Peyer's patch (tissue), 4 donors: ENCODE data around the gene ADAP1. TPM values are rescaled to one million over a fixed set of nuclear protein-coding genes. Genes with fewer than 3 reads are reported as not detected.
A peak's percentile ranks its signal among the peaks of the same experiment; 100 is the strongest.

Source experiments
- DNase-seq, 3 donors: peaks; one replicate each; pipeline ENCODE4 v3.0.0-alpha.2; 2017 to 2019
- H3K27ac ChIP-seq, 4 donors: fragments of 200-600 bp; sonication (generic); one replicate each; pipeline ENCODE4 v1.5.1; 2016 to 2019
- H3K27me3 ChIP-seq, 2 donors: fragments of 200-600 bp; sonication (generic); one replicate each; pipeline ENCODE4 v1.5.1; 2019
- H3K36me3 ChIP-seq, 3 donors: fragments of 200-600 bp; sonication (generic); one replicate each; pipeline ENCODE4 v1.5.1; 2016 to 2019
- H3K4me1 ChIP-seq, 4 donors: fragments of 200-600 bp; sonication (generic); one replicate each; pipeline ENCODE4 v1.5.1; 2016 to 2019
- H3K4me3 ChIP-seq, 4 donors: fragments of 200-600 bp; sonication (generic); 1 replicate in 3 of 4; 2 replicates in 1 of 4; pipeline ENCODE4 v1.5.1; 2016 to 2019; ENCODE audit warnings: mild to moderate bottlenecking in 1 of 4
- H3K9me3 ChIP-seq, 4 donors: fragments of 200-600 bp; sonication (generic); one replicate each; pipeline ENCODE4 v1.5.1; 2016 to 2019; ENCODE audit warnings: mild to moderate bottlenecking in 1 of 4
- CTCF ChIP-seq, 6 experiments: fragments of 450-650 bp in 4 of 6; fragments of 200-600 bp in 2 of 6; sonication (generic) in 1 of 6; IDR thresholded peaks; one replicate each; pipeline ENCODE4 v1.5.1; 2017 to 2019; ENCODE audit warnings: antibody characterized with exemption in 6 of 6, mild to moderate bottlenecking in 3 of 6, moderate library complexity in 1 of 6
- POLR2A ChIP-seq, 2 donors: fragments of 450-650 bp; IDR thresholded peaks; one replicate each; pipeline ENCODE4 v1.5.1; 2017; ENCODE audit warnings: antibody characterized with exemption in 2 of 2, mild to moderate bottlenecking in 2 of 2, moderate library complexity in 2 of 2
- total RNA-seq, 4 donors: library from RNA; depleted of rRNA; stranded (reverse); fragments of >200 nt; gene quantifications; one replicate each; pipeline ENCODE4 v1.1.0, GENCODE V29; 2016

ADAP1 gene
- total RNA-seq, 4 donors from 2014 or later = 102 to 146 (median 133) TPM

GRCh38 chr7:977326-978048, 23.0 kb upstream of the ADAP1 start:
- Histone ChIP-seq H3K36me3 (peaks cover 0 to 10% (median 0%) of the 10 kb centered on the region in 3 donors), H3K27ac (peak overlapping the region in 3 of 4 donors; percentile 76 to 100 (median 95)), H3K27me3 (no peaks in the 10 kb centered on the region), H3K9me3 (no peaks in the 10 kb centered on the region), H3K4me3 (peak overlapping the region in 2 of 4 donors; percentile 3 to 5), H3K4me1 (peaks cover 0 to 46% (median 12%) of the 10 kb centered on the region in 4 donors)
- peak in 2 of 3 donors; percentile 81 to 88 for DNase-seq
- TF ChIP-seq POLR2A (IDR thresholded peaks at IDR 0.05) (peak; percentile 39 to 66), CTCF (IDR thresholded peaks at IDR 0.05) (no peak)

- Histone ChIP-seq H3K4me1 (peaks cover 0 to 48% (median 12%) of the 10 kb centered on the region in 4 donors), H3K4me3 (peak overlapping the region in 1 of 4 donors; percentile 5), H3K9me3 (no peaks in the 10 kb centered on the region), H3K27me3 (no peaks in the 10 kb centered on the region), H3K27ac (peak overlapping the region in 3 of 4 donors; percentile 76 to 100 (median 95)), H3K36me3 (peaks cover 0 to 16% (median 0%) of the 10 kb centered on the region in 3 donors)
- peak in 2 of 3 donors; percentile 60 to 76 for DNase-seq
- TF ChIP-seq CTCF (IDR thresholded peaks at IDR 0.05) (no peak), POLR2A (IDR thresholded peaks at IDR 0.05) (no peak)
Measured at GRCh38 chr7:976901-977325, 22.4 kb upstream of the ADAP1 start.

GRCh38 chr7:975702-976473, 21.4 kb upstream of the ADAP1 start:
- no peak for TF ChIP-seq POLR2A (IDR thresholded peaks at IDR 0.05)
- no peak for TF ChIP-seq CTCF (IDR thresholded peaks at IDR 0.05)
- H3K27me3 ChIP-seq = no peaks in the 10 kb centered on the region
- H3K9me3 ChIP-seq = no peaks in the 10 kb centered on the region
- H3K4me1 ChIP-seq = peaks cover 0 to 48% (median 12%) of the 10 kb centered on the region in 4 donors
- H3K4me3 ChIP-seq = peak overlapping the region; percentile 84 to 100 (median 94)
- peak overlapping the region; percentile 93 to 100 (median 97) for H3K27ac ChIP-seq
- peaks cover 0 to 26% (median 0%) of the 10 kb centered on the region in 3 donors for H3K36me3 ChIP-seq
- DNase-seq = no peak

GRCh38 chr7:974820-975681, 20.6 kb upstream of the ADAP1 start, which contains the start of gene COX19:
COX19 (minus strand) TSS chr7:975549; CDS start chr7:975509, 40 bp downstream.
- DNase-seq = peak; percentile 81 to 95 (median 93)
- no peaks in the 10 kb centered on the region for H3K27me3 ChIP-seq
- TF ChIP-seq CTCF (IDR thresholded peaks at IDR 0.05) = no peak
- TF ChIP-seq POLR2A (IDR thresholded peaks at IDR 0.05) = peak; percentile 64 to 84

GRCh38 chr7:974172-974571, 19.7 kb upstream of the ADAP1 start:
- H3K27ac ChIP-seq = peak overlapping the region in 1 of 4 donors; percentile 99
- DNase-seq = no peak
- no peak for TF ChIP-seq POLR2A (IDR thresholded peaks at IDR 0.05)
- TF ChIP-seq CTCF (IDR thresholded peaks at IDR 0.05) = no peak
- H3K4me3 ChIP-seq = peak overlapping the region; percentile 84 to 100 (median 94)
- no peaks in the 10 kb centered on the region for H3K27me3 ChIP-seq
- H3K4me1 ChIP-seq = peaks cover 0 to 40% (median 12%) of the 10 kb centered on the region in 4 donors
- H3K36me3 ChIP-seq = peaks cover 0 to 42% (median 0%) of the 10 kb centered on the region in 3 donors
- H3K9me3 ChIP-seq = no peaks in the 10 kb centered on the region

More at GRCh38 chr7:974820-975681, 20.6 kb upstream of the ADAP1 start, which contains the start of gene COX19:
- Histone ChIP-seq H3K27ac (peak within 1 kb of the TSS; percentile 93 to 100 (median 97)), H3K9me3 (no peaks in the 10 kb centered on the region), H3K36me3 (peaks cover 0 to 34% (median 0%) of the 10 kb centered on the region in 3 donors), H3K4me1 (peaks cover 0 to 48% (median 12%) of the 10 kb centered on the region in 4 donors), H3K4me3 (peak within 1 kb of the TSS; percentile 84 to 100 (median 94))
